Activated CD4-positive, CD25-positive, alpha-beta regulatory T cell treated with anti-CD3 and anti-CD28 coated beads, Interleukin-2, amount 50 U/mL, for 16 hours (primary cell): ENCODE data around the gene OR6B2.

Source experiments
- DNase-seq: peaks from one replicate; pipeline ENCODE4 v3.0.0-alpha.2; 2020; ENCODE audit warnings: low read depth, low spot score

Gene OR6B2

DNA sequence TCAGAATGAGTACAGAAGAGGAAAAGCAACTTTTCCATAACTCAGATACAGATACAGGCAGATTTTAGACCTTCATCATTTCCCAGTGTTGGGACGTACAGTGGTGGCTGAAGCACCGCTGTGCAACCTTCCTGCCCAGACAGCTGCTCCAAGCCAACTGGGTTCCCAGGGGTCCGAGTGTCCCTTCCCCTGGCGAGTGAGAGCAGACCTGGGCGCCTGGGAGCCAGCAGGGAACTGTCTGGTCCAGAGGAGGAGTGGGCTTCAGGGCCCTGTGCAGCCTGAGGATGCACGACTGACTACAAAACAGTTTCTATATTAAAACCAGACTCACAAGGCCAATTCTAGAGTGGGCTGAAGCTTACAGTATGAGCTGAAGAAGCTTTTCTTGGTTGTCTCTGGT, 11.1 kb upstream of the OR6B2 start:
- no peak for DNase-seq

DNA sequence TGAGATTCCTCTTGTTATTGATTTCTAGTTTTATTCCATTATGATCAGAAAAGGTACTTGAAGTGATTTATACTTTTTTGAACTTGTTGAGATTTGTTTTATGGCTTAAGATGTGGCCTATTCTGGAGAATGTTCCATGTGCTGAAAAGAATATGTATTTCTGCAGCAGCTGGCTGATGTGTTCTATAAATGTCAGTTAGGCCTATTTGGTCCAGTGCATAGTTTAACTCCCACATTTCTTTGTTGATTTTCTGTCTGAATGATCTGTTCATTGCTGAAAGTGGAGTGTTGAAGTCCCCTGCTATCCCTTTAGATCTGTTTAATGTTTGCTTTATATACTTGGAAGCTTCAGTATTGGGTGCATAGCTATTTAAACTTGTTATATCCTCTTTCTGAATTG, 7.1 kb upstream of the OR6B2 start:
- DNase-seq, result no peak

DNA sequence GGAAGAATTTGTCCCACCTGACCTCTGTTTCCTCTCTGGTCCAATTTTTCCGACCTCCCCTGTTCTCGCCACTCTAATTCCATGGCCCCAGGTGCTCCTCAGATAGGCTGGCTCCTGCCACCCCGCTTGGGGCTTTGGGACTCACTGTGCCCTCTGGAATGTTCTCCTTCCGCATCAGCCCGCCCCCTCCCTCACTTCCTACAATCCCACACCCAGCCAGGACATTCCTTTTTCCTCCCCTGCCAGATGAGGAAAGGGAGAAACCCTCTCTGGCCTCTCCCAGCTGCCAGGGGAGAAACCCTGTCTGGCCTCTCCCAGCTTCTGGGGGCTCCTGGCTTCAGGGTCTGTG, 3.1 kb upstream of the OR6B2 start:
- DNase-seq, result no peak

DNA sequence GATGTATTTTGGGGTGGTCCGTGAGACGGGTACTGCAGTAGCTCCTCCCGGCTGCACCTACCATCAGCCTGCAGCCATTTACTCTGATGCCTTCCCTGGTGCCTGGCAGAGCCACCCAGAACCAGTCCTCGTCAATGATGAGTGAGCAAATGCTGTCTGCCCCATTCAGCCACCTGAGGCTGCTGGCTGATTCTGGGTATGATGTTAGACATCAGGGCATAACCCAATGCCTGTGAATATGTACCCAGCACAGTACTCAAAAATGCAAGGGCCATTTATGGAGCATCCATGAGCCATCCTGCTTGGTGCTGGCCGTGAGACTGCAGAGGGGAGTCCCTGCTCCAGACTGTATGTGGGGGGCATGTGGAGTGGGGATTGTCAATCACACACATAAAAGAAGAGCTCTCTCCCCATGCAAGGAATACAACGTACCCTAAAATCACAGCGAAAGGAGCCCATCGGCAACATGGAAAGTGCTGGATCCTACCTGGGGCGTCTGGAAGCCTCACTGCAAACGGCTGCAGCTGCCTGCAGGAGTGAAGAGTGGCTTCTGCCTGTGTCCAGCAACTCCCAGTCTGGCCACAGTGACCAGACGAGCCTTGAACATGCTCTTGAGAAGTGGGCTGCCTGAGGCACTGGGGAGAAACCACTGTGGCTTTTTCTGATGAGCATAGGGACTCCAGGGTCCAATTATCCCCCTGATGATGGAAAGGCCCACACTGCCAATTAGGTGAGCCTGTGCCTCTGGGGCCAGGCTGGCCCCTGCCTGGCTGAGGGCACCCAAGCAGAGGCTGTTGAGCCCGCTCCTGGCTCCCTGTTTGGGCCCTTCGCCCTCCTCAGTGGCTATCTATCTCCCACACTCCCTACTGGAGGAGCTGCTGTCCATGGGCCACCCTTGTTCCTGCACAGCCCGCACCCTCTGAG, 2.4 kb upstream of the OR6B2 start:
- no peak for DNase-seq

DNA sequence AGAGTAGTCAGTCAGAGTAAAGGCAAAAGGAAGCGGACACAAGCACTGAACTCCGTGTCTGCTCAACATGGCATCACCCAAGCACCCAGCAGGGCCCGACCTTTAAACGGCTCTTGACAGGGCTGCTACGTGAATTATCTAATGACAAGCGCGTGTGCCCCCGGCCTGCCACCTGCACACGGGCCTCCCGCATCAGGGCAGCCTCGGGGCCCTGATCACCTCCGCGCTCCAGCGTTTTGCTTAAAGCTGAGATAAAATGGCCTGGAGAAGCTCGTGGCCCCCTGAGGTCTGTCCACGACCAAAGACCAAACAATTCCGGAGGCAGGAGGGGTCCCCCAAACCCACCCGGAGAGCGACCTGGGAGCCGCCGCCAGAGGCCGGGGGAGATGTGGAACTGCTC, 5.5 kb downstream of the OR6B2 start:
- no peak for DNase-seq

DNA sequence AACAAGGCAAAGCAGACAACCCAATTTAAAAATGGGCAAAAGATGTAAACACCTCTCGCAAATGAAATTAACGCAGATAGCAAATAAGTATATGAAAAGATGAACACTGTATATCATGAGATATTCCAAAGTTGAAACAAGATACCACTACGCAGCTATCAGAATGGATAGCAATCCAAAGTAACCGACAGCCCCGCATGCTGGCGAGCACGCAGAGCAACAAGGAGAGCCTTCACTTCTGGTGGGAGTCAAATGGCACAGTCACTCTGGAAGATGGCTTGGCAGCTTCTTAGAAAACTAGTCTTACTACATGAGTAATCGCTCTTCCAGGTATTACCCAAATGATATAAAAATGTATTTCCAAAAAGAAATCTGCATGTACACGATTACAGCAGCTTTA, 6.4 kb downstream of the OR6B2 start:
- no peak for DNase-seq

DNA sequence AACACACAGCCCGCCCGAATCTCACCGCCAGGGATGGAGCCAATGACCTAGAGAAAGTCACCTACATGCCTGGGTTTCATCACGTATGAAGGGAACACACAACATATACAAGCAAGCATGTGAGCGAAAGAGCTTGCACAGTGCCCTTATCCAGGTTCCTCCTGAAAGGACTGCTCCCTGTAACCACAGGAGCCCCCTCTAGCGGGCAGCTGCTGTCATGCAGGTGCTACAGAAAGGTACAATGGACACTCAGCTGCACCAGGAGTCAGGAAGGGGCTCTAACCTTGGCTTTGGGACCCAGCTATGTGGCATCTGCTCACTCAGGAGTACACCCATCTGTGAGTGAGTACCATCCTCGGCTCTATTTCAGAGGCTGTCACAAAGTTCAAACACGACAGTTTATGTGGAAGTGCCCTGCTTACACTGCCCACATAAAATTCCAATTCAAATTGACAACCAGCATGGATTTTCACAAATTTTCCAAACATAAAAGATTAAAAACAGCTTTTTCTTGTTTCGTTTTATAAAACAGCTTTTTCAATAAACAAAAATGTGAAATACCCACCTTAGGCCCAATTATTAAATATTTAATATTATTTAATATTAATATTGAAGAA, 8.6 kb downstream of the OR6B2 start:
- peak; percentile 16 for DNase-seq

DNA sequence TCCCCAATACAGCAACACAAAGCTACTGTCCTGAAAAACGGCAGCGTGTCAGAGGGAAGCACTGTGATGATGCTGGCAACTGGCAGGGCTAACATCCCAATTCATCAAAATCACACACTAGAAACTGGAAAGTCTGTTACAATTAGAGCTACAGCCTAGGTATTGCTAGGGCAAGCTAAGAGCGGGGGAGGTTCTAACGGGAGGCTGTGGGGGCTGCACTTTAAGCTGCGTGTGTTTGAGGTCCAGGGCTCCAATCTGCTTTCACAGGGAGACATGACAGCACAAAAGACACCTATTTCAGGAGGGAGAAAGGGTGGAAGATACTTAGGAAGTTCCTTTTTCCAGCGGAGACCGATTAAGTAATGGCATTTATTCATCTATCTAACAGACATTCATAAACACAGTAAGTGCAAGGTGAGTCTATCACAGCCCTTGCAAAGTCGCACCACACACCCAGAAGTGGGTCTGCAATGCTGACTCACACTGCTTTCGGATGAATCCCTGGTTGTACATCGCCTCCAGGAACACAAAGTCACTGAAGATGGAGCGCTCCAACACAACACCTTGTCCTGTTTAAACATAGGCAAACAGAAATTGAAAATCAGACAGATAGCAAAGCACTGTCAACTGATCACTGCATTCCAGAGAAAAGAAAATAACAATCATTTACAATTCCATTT, 12.0 kb downstream of the OR6B2 start:
- DNase-seq, result no peak

DNA sequence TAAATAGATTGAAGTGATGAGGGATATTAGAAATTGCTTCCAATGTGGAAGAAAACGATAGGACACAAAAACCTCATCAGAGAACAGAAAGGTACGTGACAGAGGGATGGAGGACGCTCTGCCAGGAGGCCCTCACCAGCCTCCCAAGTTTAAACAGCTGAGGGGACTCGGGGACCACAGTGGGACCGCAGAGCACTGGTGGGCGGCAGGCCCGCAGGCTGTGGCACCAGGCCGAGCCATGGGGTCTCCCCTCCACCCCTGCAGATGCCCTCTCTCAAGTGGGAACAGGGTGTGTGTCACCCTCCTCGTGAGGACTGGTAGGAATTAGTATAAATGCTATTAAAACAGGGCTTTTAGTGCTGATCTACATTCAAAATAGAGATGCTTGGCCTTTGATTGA, 15.9 kb downstream of the OR6B2 start:
- DNase-seq, result no peak

DNA sequence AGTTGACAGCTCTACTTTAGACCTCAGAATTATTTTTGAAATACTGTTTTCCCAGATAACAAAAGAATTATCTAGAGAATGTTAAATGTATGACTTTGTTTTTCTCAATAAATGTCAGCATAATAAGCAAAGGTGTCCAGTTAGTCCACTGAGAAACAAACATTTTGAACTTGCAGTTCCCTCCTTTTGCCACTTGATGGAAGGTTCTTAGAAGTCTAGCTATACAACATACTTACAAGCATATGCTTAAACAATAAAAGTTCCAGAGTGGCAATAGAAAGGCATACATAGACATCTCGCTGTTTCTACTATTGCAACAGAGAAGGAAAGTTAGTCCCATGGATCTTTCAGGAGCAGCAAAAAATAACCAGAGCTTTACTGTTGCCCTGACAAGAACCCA, 16.9 kb downstream of the OR6B2 start:
- no peak for DNase-seq

DNA sequence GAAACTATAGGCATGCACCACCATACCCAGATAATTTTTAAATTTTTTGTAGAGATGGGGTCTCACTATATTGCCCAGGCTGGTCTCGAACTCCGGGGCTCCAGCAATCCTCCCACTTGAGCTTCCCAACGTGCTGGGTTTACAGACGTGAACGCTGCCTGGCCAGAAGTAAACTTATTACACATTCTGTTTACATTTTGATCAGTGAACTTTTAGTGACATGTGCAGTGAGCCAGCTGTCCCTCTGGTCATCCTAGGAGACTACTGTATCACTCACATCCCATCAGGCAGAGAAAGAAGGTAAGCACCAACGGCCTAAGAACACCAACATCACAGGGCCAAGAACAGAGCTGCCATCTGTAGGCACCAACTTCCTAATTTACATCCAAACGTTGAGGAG, 27.2 kb downstream of the OR6B2 start:
- no peak for DNase-seq

DNA sequence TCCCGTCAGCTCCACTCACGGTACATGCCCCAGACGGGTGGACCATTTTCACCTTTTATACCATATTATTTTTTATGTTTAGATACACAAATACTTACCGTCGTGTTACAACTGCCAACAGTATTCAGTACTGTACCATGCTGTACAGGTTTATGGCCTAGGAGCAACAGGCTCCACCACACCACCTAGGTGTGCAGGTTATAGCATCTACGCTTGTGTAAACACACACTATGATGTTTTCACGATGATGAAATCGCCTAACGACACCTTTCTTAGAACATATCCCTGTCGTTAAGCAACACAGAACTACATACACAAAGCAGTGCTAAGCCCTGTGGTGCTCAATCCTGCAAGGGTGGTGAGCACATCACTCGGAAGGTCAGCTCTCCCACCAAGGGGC, 29.6 kb downstream of the OR6B2 start:
- DNase-seq, result no peak

DNA sequence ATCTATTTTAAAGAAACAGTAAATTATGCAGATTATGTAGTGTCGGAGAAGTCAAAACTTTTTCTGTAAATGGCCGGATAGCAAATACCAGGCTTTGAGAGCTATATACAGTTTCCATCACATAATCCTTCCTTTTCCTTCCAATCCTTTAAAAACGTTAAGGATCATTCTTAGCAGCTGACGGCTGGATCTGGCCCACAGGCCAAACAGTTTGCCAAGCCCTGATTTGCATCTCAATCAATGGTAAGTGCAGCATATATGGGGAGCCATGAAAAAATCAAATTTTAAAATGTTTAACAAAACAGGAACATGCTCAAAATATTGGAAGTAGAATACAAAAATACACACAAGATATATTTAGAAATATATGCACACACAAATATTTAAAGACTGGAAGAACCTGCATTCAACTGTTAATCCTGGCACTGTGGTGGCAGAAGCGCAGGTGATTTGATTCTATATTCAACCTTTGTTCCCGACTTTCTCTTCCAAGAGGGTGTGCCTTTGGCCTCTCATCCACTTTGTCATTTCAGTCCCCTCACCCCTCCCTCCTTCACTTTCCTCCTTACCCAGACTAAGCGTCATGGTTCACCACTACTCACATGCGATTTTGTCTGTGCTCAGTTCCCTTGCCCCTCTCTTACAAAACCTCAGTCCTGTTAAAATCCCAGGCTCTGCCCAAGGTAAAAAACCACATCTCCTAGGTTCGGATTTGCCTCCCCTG, 32.4 kb downstream of the OR6B2 start:
- no peak for DNase-seq

DNA sequence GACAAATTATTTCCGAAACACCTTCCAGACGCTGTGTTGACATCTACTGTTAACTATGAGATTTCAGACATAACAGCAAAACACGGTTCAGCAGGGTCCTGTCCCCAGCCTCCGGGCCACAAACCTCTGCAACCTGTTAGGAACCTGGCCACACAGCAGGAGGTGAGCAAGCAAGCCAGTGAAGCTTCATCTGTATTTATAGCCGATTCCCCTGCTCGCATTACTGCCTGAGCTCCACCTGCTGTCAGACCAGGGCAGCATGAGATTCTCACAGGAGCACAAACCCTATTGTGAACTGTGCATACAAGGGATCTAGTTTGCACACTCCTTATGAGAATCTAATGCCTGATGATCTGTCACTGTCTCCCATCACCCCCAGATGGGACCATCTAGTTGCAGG, 36.1 kb downstream of the OR6B2 start:
- DNase-seq, result no peak

DNA sequence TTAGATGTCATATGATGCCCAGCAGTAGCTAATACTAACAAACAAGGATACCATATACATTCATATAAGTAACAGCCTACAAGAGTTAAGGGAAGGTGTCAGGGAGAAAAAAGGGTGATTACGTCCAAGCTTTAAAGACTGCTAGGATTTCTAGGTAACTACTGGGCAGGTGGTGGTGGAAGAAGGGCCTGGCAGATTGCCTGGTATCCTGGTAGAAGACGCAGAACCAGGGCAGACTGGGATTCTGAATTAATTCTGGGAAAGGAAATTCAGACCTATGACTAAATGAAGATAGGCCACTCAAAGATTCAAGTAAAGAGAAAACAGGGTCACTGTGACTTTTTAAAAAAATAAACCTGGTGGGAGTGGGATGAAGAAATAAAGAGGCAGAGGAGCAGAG, 36.9 kb downstream of the OR6B2 start:
- no peak for DNase-seq

DNA sequence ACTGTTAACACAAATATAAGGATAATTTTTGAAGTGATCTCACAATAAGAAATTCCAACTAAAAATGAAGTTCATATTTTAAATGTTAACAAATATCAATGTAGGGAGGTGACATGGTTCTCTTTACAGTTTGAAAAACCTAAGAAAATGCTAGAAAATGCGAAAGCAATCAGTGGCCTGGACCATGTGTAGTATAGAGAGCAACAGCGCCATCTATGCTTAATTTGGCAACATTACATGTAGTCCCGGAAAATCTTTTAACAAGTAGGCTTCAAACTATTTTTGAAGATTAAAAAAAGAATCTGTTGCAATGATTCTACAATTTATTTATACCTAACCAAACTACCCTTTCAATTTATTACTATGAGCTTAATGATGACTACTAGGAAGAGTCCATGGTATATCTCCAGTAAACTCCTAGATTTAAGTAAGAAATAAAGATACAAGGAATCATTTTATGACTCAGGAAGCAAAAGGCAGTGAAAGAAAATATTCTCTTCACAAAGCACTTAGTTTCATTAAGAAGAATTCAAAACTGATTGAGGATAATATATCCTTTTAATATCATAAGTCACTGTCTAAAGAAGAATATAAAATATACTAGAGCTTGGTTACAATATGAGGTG, 38.4 kb downstream of the OR6B2 start:
- DNase-seq, result no peak

DNA sequence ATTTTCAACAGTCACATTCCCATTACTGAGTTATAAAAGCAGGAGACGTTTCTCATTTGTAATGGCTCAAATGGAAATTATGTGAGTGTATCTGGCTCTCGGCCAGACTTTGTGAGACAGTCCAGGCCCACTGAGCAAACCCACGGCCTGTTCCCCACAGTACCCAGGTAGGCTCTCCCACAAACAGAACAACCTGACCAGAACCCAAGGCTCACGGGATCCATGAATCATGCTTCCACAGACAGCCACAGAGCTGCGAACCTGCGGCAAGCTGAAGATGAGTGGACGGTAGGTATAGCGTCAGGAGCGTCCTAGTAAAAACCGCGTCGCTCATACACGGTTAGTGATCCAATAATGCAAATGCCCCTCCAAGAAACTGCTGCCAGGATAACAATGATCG, 39.3 kb downstream of the OR6B2 start:
- no peak for DNase-seq

DNA sequence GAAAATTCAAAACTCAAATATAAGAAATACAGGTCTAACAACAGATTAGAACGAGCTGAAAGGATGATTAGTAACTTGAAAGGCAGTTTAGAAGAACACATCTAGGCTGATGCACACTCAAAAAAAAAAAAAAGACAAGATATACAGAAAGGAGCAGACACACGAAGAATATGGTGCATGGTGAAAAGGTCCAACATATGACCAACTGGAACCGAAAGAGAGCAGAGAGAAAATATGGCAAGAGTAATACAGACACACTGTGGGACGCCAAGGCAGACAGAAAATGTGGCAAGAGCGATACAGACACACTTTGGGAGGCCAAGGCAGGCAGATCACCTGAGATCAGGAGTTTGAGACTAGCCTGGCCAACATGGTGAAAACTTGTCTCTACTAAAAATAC, 44.9 kb downstream of the OR6B2 start:
- no peak for DNase-seq

DNA sequence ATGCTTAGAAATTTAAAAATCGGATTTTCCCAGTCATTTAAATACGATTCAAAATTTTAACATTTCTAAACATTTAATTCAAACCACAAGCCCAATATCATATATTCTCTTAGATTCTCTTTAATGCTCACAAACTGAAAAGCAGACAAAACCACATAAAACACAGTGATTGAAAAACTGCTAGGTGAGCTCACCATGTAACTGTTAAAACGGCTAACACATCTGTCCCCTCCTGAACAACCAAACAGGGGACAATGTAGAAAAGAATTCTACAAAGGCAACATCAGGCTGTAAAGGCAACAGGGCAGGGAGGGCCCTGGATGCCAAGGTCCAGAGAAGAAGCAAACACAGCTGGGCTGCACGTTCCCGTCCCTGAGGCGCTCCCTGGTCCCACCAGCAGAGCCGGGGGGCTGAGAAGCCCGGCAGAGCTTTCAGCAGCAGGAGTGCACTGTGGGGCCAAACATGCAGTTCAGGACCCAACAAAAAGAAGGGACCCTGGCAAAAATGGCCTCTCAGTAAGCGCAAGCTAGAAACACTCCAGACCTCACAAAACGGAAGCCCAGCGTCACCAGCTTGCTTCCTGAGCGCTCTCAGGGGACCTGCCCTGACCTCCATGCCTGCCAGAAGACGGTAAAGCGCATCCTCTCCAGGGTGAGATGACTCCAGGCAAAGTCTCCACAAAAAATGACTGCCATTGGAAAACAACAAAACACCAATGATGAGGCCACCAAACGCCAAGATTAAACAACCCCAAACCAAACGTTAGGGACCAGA, 45.6 kb downstream of the OR6B2 start:
- no peak for DNase-seq

DNA sequence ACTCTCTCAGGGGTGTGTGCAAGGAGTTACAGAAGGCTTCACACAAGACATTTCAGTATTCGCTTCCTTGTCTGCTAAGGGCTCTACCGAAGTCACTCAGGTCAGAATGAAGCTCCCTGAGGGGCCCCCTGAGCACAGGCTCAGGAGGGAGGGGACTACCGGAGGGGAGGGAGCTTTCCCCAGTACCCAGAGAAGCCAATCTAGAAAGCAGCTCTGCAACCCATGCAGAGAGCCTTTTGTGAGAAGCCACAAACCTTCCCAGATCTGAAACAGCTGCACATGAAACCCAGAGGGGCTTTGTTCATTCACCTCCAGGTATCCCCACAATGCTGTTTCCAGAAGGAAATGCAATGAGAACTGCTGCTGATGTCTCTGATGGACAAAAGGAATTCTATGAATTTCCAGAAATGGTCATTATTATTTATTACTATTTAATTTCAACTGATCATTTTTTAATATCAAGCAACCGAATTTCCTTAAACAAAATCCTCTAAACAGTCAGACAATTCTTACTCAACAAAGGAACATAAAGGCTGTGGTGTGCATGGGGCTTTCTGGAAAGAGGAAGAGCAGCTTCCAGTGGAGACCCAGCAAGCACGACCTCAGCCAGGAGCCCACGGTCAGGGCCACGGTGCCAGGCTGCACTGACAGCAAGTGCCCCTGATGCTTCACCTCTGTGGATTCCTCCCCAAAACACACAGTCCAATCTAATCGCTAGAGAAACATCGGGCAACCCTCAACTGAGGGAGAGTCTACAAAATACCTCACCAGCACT, 47.0 kb downstream of the OR6B2 start:
- no peak for DNase-seq
